AG04449 (cell line): ENCODE measurements around the gene DCXR.

Experiments
- CTCF ChIA-PET: fragments of 350-600 bp; formaldehyde crosslinking; extraction: SDS; loops from one replicate; lab custom pipeline; 2021; ENCODE audit warnings: antibody characterized with exemption; lab: Yijun Ruan, JAX
- POLR2A ChIA-PET: fragments of 400-600, 350-600 bp; formaldehyde crosslinking; extraction: SDS; loops from one replicate; lab custom pipeline; 2020; ENCODE audit warnings: antibody characterized with exemption, inconsistent platforms; lab: Yijun Ruan, JAX
- DNase-seq: peaks from one replicate; pipeline ENCODE4 v3.0.0-alpha.2; 2010; ENCODE audit warnings: low read depth, low spot score
- H3K4me3 ChIP-seq: 2 replicates; pipeline ENCODE4 v1.5.1; 2011; ENCODE audit warnings: low read depth, mild to moderate bottlenecking, control low read depth, low read length
- TF ChIP-seq, protein P1 (sequence below): IDR thresholded peaks from one replicate; pipeline ENCODE4 v1.5.1; 2011; ENCODE audit warnings: mild to moderate bottlenecking, moderate library complexity, low read length, control low read depth, inconsistent platforms; ENCODE audit not compliant: insufficient read depth; ENCODE audit errors: missing control alignments

DCXR gene

DNA sequence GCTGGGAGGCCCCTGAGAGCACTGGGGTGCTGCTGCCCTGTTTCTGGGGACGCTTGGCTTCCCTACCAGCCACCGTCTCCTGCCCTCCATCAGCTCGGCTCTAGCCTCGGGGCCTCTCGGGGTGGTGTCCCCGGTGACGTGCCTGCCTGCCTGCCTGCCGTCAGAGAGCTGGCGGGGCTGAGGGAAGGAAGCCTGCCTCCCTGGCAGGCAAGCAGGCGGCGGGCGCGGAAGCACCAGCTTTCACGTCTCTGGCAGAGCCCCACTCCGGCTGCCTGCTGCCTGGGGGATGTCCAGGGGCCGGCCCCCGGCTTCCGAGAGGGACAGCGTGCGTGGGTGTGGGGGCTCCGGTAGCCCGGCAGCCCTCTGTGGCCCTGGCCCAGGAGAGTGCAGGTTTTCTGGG is 24.2 kb downstream of the DCXR start:
- H3K4me3 ChIP-seq = no peak overlapping the region
- TF ChIP-seq, protein P1, sequence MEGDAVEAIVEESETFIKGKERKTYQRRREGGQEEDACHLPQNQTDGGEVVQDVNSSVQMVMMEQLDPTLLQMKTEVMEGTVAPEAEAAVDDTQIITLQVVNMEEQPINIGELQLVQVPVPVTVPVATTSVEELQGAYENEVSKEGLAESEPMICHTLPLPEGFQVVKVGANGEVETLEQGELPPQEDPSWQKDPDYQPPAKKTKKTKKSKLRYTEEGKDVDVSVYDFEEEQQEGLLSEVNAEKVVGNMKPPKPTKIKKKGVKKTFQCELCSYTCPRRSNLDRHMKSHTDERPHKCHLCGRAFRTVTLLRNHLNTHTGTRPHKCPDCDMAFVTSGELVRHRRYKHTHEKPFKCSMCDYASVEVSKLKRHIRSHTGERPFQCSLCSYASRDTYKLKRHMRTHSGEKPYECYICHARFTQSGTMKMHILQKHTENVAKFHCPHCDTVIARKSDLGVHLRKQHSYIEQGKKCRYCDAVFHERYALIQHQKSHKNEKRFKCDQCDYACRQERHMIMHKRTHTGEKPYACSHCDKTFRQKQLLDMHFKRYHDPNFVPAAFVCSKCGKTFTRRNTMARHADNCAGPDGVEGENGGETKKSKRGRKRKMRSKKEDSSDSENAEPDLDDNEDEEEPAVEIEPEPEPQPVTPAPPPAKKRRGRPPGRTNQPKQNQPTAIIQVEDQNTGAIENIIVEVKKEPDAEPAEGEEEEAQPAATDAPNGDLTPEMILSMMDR = no peak
- POLR2A ChIA-PET = no interaction called here
- DNase-seq = no peak
- CTCF ChIA-PET = interaction anchor here (0.6 to 5.3 kb wide), 4 partner anchors 7 to 54 kb away, joined by 3 to 46 read pairs (median 4); partner anchors contain the start of genes CENPX and LRRC45

DNA sequence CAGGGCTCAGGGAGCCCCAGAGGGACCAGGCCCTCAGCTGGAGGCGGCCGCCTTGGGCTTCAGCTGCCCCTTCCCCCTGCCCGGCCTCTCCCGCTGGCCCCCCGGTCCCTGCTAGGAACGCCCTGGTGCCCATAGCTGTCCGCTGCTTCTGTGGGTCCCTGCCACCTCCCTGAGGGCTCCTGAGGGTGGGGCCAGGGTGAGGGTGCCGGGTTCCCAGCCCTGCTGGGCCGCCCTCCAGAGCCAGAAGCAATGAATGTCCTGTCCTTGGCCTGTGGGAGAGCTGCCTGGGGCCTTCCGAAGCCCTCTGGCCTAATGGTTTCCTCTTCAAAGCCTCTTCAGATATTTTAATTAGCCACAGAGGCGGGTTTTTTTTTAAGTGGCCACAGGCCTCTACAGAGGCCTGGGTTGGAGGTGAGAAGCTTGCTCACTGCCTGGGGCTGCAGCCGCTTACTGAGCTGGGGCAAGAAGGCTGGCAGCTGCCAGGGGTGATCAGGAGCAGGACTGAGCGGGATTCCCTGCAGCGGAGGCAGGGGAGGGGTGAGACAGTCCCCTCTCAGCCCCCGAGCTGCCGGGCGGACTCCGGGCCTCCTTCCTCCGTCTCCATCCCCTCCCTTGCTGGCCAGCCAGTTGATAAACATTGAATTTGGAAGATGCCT is 24.7 kb downstream of the DCXR start:
- DNase-seq = no peak
- ChIA-PET CTCF (interaction anchor here (0.6 to 5.3 kb wide), 4 partner anchors 8 to 53 kb away, joined by 3 to 46 read pairs (median 4); partner anchors contain the start of genes CENPX and LRRC45), POLR2A (interaction anchor here (0.7 kb wide), 1 partner anchor 9 kb away, joined by 4 read pairs; no protein-coding TSS in a partner anchor)
- TF ChIP-seq, protein P1 = no peak
- H3K4me3 ChIP-seq = no peak overlapping the region

DNA sequence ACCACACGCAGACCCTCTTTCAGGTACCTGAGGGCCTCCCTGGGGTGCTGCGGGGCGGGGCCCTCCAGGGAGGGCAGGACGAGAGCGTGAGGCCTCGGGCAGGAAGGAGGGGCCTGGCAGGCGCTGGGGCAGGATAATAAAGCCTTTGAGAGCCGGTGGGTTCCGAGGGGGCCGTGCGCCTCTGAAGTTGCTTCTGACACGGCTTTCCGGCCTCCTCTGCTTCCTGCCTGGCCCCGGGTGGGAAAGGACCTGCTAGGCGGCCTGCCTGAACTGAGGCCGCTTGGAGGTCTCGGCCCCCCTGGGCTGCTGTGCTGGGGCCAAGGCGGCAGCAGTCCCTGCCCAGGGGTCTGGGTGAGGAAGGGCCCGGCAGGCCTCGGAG is 25.2 kb downstream of the DCXR start:
- POLR2A ChIA-PET = interaction anchor here (0.7 kb wide), 1 partner anchor 8 kb away, joined by 4 read pairs; no protein-coding TSS in a partner anchor
- TF ChIP-seq, protein P1 = no peak
- CTCF ChIA-PET = interaction anchor here (1.3 to 5.3 kb wide), 2 partner anchors 8 to 53 kb away, joined by 6 to 46 read pairs; partner anchors contain the start of genes CENPX and LRRC45
- no peak for DNase-seq
- H3K4me3 ChIP-seq = no peak overlapping the region

DNA sequence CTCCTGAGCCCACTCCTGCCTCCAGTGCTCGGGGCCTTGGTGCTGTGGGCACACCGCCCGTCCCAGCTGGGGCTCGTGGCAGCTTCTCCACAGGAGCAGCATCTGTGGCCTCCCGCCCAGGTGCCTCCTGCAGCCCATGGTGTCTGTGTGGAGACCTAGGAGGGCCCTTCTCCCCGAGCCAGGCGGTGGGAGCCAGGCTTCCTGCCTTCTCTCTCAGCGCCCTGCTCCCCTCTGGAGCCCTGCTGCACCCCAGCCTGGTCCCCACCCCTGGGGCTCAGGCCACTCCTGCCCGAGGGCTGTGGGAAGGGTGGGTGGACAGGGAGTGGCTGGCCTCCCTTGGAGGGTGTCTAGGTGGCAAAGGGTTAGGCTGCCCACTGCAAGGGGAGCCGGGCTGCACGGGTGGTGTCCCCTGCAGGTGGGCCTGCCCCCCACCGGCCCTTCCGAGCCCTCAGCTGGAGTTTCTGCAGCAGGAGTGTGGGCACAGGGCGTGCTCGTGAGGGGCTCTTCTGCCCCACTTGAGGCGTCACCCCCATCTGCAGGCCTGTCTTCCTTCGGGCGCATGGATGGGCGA is 25.8 kb downstream of the DCXR start:
- ChIA-PET POLR2A (no interaction called here), CTCF (interaction anchor here (3.0 to 5.3 kb wide), 2 partner anchors 9 to 52 kb away, joined by 12 to 46 read pairs; partner anchors contain the start of genes CENPX and LRRC45)
- no peak overlapping the region for H3K4me3 ChIP-seq
- TF ChIP-seq, protein P1 = no peak
- no peak for DNase-seq

DNA sequence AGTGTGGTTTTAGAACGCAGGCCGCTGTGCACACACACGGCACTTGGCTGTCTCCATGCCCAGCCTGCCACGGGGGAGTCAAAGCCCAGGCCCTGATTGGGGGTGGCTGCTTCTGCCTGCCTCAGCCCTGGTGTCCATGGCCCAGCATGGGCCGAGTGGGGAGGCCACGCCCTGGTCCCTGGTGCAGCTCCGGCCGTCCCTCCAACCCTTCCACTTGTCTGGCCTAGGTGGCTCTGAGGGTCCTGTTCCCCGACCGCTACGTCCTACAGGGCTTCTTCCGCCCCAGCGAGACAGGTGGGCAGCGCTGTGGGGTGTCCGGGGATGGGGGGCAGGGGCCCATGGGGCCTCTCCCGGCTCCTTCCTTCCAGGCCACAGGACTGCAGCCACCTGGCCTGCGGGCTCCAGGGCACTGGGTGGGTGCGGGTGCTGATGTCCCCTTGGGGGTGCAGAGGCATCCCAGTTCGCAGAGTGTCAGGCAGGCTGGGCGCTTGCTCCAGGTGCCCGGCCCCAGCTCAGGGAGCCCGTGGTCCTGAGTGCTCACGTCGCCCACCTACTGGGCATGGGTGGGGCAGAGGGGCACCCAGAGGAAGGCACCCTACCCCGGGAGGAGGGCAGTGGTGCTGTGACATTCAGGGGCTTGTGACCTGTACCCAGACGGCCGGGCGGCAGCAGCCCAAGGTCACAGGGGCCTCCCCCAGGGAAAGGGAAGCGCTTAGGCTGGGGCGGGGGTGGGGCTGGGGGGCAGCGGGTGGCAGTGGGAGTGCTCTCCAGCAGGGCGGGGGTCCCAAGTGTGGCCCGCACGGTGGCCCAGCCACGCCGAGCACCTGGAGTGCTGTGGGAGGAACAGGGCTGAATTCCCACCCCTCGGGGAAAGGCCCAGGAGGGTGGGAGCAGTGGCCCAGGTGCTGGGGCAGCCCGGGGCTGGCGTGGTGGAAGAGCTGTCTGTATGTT is 26.6 kb downstream of the DCXR start:
- POLR2A ChIA-PET = no interaction called here
- CTCF ChIA-PET = interaction anchor here (3.0 to 5.3 kb wide), 2 partner anchors 10 to 51 kb away, joined by 12 to 46 read pairs; partner anchors contain the start of genes CENPX and LRRC45
- no peak for DNase-seq
- TF ChIP-seq, protein P1 = no peak
- H3K4me3 ChIP-seq = no peak overlapping the region
